Pancreas (tissue), 10 donors: ENCODE measurements around the gene KRT72. TPM values are rescaled to one million over a fixed set of nuclear protein-coding genes. Genes with fewer than 3 reads are reported as not detected.

ENCODE experiments used
- ATAC-seq, 4 donors: fragments of 200-7000 bp; cut with Tn5 transposase; one replicate each; pipeline versions ENCODE4 v1.8.0 to v1.9.1; 2020; ENCODE audit warnings: mild to moderate bottlenecking in 4 of 4, moderate library complexity in 4 of 4
- DNase-seq, 6 donors: peaks; one replicate each; pipeline ENCODE4 v3.0.0-alpha.2; 2020
- FAIRE-seq: peaks from 2 replicates; lab custom pipeline; 2012; peaks lifted over from hg19 to GRCh38; lab: Jason Lieb, UNC
- H3K27ac ChIP-seq, 4 donors: fragments of 200-600 bp; sonication (generic); 1 replicate in 3 of 4; 2 replicates in 1 of 4; pipeline versions ENCODE4 v1.5.0 to v1.8.0; 2020
- H3K27me3 ChIP-seq, 4 donors: fragments of 200-600 bp; one replicate each; pipeline ENCODE4 v1.8.0; 2021
- H3K36me3 ChIP-seq, 3 donors: fragments of 200-600 bp; sonication (generic) in 1 of 3; one replicate each; pipeline versions ENCODE4 v1.5.0 to v1.8.0; 2020 to 2021
- H3K4me1 ChIP-seq, 3 donors: fragments of 200-600 bp; one replicate each; pipeline ENCODE4 v1.8.0; 2021
- H3K4me3 ChIP-seq, 4 donors: fragments of 200-600 bp; sonication (generic) in 2 of 4; one replicate each; pipeline versions ENCODE4 v1.5.0 to v1.8.0; 2020 to 2021
- H3K9me3 ChIP-seq, 4 donors: fragments of 200-600 bp; one replicate each; pipeline ENCODE4 v1.8.0; 2021
- CTCF ChIP-seq, 4 donors: fragments of 200-600 bp; sonication (generic) in 3 of 4; IDR thresholded peaks; one replicate each; pipeline versions ENCODE4 v1.5.0 to v1.8.0; 2021; ENCODE audit warnings: antibody characterized with exemption in 4 of 4
- WGBS, 2 donors: extraction: QIAGEN DNeasy Blood & Tissue Kit; methylation state at CpG; one replicate each; pipeline ENCODE4 v1.1.7; 2013; 5-methylcytosine and 5-hydroxymethylcytosine counted together
- intact Hi-C, 3 donors: fragments of 100-400 bp; cut with DNase I; formaldehyde crosslinking; loops; one replicate each; pipeline versions ENCODE4 v1.11.1 to v1.14.2; 2022
- polyA plus RNA-seq, 2 donors: library from polyadenylated mRNA; stranded (reverse); fragments of 200-250 nt; gene quantifications; one replicate each; pipeline ENCODE4 v1.2.3, GENCODE V29; 2013
- total RNA-seq, 6 donors: library from RNA; stranded (reverse); fragmentation: NEBNext Ultra II Directional in 4 of 6; extraction: Animal tissue kit (Norgen Biotek cat#: 25700) in 4 of 6; gene quantifications; one replicate each; pipeline versions ENCODE4 v1.2.1 to v1.2.4, GENCODE V29; 2021 to 2023
- donor health status: healthy with polysubstance abuse.
- donor health status: DM: no; HTN: no; CAD: no; lungs with moderate emphysema.
- donor health status: DM: no; HTN: no; CAD: no.
- donor health status: control.
- donor health status: control.
- donor health status: Bipolar disorder and iron deficiency.
- donor health status: DM: yes; HTN: yes; CAD: no.
- donor health status: DM: no; HTN: no; CAD: no.
- donor health status: DM: no; HTN: no; CAD: no.
- donor health status: DM: yes; HTN: yes; CAD: no.

KRT72 gene
- total and polyA plus RNA-seq, 8 donors = 0.09 TPM; not detected in 7

DNA sequence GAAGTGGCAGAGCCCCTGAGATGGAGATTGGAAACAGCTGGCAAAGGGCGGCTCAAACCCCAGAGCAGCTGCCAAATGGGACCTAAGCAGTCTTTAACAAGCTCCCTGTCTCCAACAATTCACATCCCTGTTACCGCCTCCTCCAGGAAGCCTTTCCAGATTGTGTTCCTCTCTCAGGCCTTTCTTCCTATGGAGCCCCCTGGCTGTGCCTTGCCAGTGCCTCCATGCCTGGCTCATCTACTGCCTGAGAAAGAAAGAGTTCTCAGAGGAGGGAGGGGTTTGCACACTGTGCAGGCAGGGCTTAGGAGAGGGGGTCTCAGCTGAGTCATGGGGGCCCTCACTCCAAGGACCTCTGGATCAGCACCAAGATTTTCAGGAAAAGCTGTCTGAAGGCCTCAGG lies 18.8 kb downstream of the KRT72 start:
- Histone ChIP-seq H3K4me3 (no peak overlapping the region), H3K9me3 (no peaks in the 10 kb centered on the region), H3K27me3 (no peaks in the 10 kb centered on the region), H3K4me1 (no peaks in the 10 kb centered on the region), H3K36me3 (no peaks in the 10 kb centered on the region), H3K27ac (no peak overlapping the region)
- intact Hi-C loops = loop anchor here (5.0 to 10.0 kb wide), 4 partner anchors 285 to 402 kb away; no protein-coding TSS in a partner anchor
- 34 to 52% methylated on average over 2 of the region's 2 CpGs for WGBS, 2 donors
- ATAC-seq = no peak
- no peak for FAIRE-seq
- no peak for DNase-seq
- TF ChIP-seq CTCF (IDR thresholded peaks at IDR 0.05) = no peak

DNA sequence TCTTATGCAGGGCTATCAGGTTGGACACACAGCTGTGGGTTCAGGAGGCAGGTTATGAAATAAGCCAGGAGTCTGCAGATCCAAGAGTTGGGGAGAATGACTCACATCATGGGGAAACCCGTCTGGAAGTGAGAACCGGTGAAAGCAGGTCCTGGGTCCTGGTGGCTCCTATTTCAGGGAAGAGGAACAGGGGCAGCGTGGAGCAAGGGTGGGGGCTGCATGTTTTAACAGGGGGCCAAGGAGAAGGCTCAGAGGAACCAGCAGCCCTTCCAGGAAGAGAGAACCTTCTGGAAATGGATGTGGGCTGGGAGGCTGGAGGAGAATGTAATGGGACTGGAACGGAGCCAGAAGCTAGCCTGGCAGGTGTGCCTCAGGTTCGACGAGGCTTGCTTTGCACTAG lies 19.8 kb downstream of the KRT72 start:
- intact Hi-C loops = loop anchor here (5.0 to 10.0 kb wide), 4 partner anchors 286 to 403 kb away; no protein-coding TSS in a partner anchor
- no peak for TF ChIP-seq CTCF (IDR thresholded peaks at IDR 0.05)
- ATAC-seq = peak in 1 of 4 donors; percentile 48
- H3K27ac ChIP-seq = no peak overlapping the region
- no peaks in the 10 kb centered on the region for H3K36me3 ChIP-seq
- FAIRE-seq = no peak
- no peak for DNase-seq
- H3K27me3 ChIP-seq = no peaks in the 10 kb centered on the region
- 36 to 44% methylated on average over 6 of the region's 6 CpGs for WGBS, 2 donors
- H3K9me3 ChIP-seq = no peaks in the 10 kb centered on the region
- no peak overlapping the region for H3K4me3 ChIP-seq
- no peaks in the 10 kb centered on the region for H3K4me1 ChIP-seq

DNA sequence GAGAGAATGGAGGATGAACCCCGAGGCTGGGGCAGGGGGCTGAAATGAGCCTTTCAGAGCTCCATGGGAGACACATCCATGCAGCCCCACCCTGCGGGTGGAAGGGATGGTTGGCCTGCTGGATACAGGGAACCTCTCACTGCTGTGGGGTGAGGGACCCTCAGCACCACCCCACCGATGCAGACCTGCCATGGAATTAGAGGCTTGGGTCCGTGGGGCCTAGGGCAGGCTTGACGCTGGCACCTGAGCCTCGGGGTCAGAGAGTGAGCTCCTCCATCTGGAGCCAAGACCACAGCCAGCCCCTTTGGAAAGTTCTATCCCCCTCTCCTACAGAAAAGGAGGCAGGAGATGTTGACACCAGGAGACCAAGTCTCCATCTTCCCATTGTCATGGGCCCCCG lies 20.2 kb downstream of the KRT72 start:
- no peak for FAIRE-seq
- 71 to 83% methylated on average over 7 of the region's 7 CpGs for WGBS, 2 donors

GRCh38 chr12:52580496-52580895 lies 20.8 kb downstream of the KRT72 start:
- intact Hi-C loops = loop anchor here (5.0 to 10.0 kb wide), 4 partner anchors 287 to 404 kb away; no protein-coding TSS in a partner anchor

More for the DNA sequence above, 20.2 kb downstream of the KRT72 start:
- no peak overlapping the region for H3K27ac ChIP-seq
- ATAC-seq (no peak), DNase-seq (no peak)
- no peak overlapping the region for H3K4me3 ChIP-seq
- H3K36me3 ChIP-seq = no peaks in the 10 kb centered on the region
- intact Hi-C loops = loop anchor here (5.0 to 10.0 kb wide), 4 partner anchors 286 to 404 kb away; no protein-coding TSS in a partner anchor
- no peaks in the 10 kb centered on the region for H3K9me3 ChIP-seq
- H3K27me3 ChIP-seq = no peaks in the 10 kb centered on the region
- no peak for TF ChIP-seq CTCF (IDR thresholded peaks at IDR 0.05)
- no peaks in the 10 kb centered on the region for H3K4me1 ChIP-seq

More at GRCh38 chr12:52580496-52580895, 20.8 kb downstream of the KRT72 start:
- FAIRE-seq = no peak
- Histone ChIP-seq H3K9me3 (no peaks in the 10 kb centered on the region), H3K4me3 (no peak overlapping the region), H3K27ac (no peak overlapping the region), H3K36me3 (no peaks in the 10 kb centered on the region), H3K27me3 (no peaks in the 10 kb centered on the region), H3K4me1 (no peaks in the 10 kb centered on the region)
- WGBS, 2 donors = 79 to 82% methylated on average over 1 of the region's 1 CpG
- no peak for ATAC-seq
- DNase-seq = no peak
- no peak for TF ChIP-seq CTCF (IDR thresholded peaks at IDR 0.05)
